Right atrium auricular region (tissue), 2 donors: ENCODE results near the gene MAN2A2. TPM values are rescaled to one million over a fixed set of nuclear protein-coding genes. Genes with fewer than 3 reads are reported as not detected.
"Not testable (repeated sequence)": the region's sequence is repeated elsewhere in the genome, so short reads cannot be mapped to it uniquely, and the experiment has no call there.

ENCODE experiments used
- DNase-seq: peaks from one replicate; pipeline ENCODE4 v3.0.0-alpha.2; 2019; ENCODE audit warnings: low spot score
- H3K27ac ChIP-seq, 2 donors: fragments of 200-600 bp; sonication (generic); 1 replicate in 1 of 2; 2 replicates in 1 of 2; pipeline ENCODE4 v1.5.1; 2016 to 2019
- H3K27me3 ChIP-seq, 2 donors: fragments of 200-600 bp; sonication (generic); one replicate each; pipeline versions ENCODE4 v1.5.1 to v1.6.0; 2017 to 2019
- H3K36me3 ChIP-seq: fragments of 200-600 bp; sonication (generic); one replicate; pipeline ENCODE4 v1.5.1; 2016
- H3K4me1 ChIP-seq, 2 donors: fragments of 200-600 bp; sonication (generic); one replicate each; pipeline versions ENCODE4 v1.5.1 to v1.6.0; 2017 to 2019
- H3K4me3 ChIP-seq, 2 donors: fragments of 200-600 bp; sonication (generic); 1 replicate in 1 of 2; 2 replicates in 1 of 2; pipeline ENCODE4 v1.5.1; 2017 to 2019; ENCODE audit warnings: mild to moderate bottlenecking in 1 of 2, moderate library complexity in 1 of 2
- H3K9me3 ChIP-seq, 2 donors: fragments of 200-600 bp; sonication (generic); one replicate each; pipeline ENCODE4 v1.5.1; 2019
- CTCF ChIP-seq, 2 donors: fragments of 200-600 bp; sonication (generic); IDR thresholded peaks; one replicate each; pipeline ENCODE4 v1.5.1; 2019; ENCODE audit warnings: antibody characterized with exemption in 2 of 2
- total RNA-seq, 2 donors: library from RNA; depleted of rRNA; stranded (reverse); fragments of >200 nt; gene quantifications; one replicate each; pipeline ENCODE4 v1.1.0, GENCODE V29; 2016

Gene MAN2A2
- total RNA-seq, 2 donors from 2014 or later = 41.7 to 42.3 TPM

GRCh38 chr15:90907838-90908507 is 4.9 kb downstream of the MAN2A2 start:
- H3K4me1 ChIP-seq = peaks cover 0 to 43% of the 10 kb centered on the region in 2 donors
- no peak for TF ChIP-seq CTCF (IDR thresholded peaks at IDR 0.05)
- no peaks in the 10 kb centered on the region for H3K27me3 ChIP-seq
- DNase-seq = no peak
- peaks cover 78% of the 10 kb centered on the region for H3K36me3 ChIP-seq
- H3K27ac ChIP-seq = peak overlapping the region; percentile 70 to 91
- no peak overlapping the region for H3K4me3 ChIP-seq
- H3K9me3 ChIP-seq = no peaks in the 10 kb centered on the region

DNA sequence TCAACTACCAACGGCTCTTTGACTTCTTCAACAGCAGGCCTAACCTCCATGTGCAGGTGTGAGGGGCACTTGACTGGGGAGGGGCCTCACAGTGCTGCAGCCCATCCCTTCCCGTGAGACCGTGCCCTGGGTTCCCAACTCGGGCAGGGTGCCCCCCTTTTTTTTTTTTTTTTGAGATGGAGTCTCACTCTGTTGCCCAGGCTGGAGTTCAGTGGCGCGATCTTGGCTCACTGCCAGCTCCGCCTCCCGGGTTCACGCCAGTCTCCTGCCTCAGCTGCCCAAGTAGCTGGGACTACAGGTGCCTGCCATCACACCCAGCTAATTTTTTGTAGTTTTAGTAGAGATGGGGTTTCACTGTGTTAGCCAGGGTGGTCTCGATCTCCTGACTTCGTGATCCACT is 6.3 kb downstream of the MAN2A2 start:
- Histone ChIP-seq H3K27ac (peak overlapping the region in 1 of 2 donors; percentile 91), H3K36me3 (peaks cover 93% of the 10 kb centered on the region), H3K4me1 (peaks cover 0 to 31% of the 10 kb centered on the region in 2 donors)
- not testable (repeated sequence) for DNase-seq, H3K27me3 ChIP-seq, H3K9me3 ChIP-seq, H3K4me3 ChIP-seq

DNA sequence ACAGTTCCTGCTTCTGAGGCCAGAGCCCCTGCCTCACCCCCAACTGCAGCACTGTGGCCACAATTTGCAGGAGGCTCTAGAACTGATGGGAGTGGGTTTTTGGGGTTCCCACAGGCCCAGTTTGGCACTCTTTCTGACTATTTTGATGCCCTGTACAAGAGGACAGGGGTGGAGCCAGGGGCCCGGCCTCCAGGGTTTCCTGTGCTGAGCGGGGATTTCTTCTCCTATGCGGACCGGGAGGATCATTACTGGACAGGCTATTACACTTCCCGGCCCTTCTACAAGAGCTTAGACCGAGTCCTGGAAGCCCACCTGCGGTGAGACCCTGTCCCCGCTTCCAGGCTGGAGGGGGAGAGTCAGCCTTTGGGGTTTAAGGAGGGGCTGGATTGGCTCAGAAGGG is 6.9 kb downstream of the MAN2A2 start:
- H3K27ac ChIP-seq = peak overlapping the region in 1 of 2 donors; percentile 13
- no peaks in the 10 kb centered on the region for H3K27me3 ChIP-seq
- peaks cover 94% of the 10 kb centered on the region for H3K36me3 ChIP-seq
- H3K9me3 ChIP-seq = no peaks in the 10 kb centered on the region
- no peak for DNase-seq
- H3K4me3 ChIP-seq = no peak overlapping the region
- no peak for TF ChIP-seq CTCF (IDR thresholded peaks at IDR 0.05)
- peaks cover 0 to 35% of the 10 kb centered on the region in 2 donors for H3K4me1 ChIP-seq

DNA sequence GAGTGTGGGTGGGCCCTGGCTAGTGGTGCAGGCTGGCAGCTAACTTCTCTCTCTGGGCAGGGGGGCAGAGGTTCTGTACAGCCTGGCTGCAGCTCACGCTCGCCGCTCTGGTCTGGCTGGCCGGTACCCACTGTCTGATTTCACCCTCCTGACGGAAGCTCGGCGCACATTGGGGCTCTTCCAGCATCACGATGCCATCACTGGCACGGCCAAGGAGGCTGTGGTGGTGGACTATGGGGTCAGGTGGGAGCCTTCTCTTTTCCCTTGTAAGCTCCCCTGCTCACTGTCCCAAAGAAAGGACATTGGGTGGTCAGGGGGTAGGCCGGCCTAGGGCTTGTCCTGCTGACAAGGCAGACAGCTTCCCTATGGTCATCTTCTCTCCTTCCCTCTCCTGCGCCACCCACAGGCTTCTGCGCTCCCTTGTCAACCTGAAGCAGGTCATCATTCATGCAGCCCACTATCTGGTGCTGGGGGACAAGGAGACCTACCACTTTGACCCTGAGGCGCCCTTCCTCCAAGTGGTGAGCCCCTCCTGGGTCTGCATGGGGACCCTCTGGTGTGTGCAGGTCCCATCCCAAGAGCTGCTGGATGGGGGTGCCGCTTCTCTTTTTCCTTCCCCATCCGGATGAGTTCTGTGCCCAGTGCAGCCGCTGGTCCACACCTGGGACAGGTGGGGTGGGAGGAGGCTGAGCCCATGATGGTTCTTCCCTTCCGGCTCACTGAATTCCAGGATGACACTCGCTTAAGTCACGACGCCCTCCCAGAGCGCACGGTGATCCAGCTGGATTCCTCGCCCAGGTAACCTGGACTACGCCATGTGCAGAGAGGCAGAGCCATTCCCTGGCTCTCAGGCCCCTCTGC is 7.6 kb downstream of the MAN2A2 start:
- Histone ChIP-seq H3K9me3 (no peaks in the 10 kb centered on the region), H3K36me3 (peaks cover 94% of the 10 kb centered on the region), H3K4me1 (peaks cover 0 to 42% of the 10 kb centered on the region in 2 donors), H3K4me3 (no peak overlapping the region), H3K27me3 (no peaks in the 10 kb centered on the region), H3K27ac (peak overlapping the region in 1 of 2 donors; percentile 13)
- TF ChIP-seq CTCF (IDR thresholded peaks at IDR 0.05) = no peak
- no peak for DNase-seq

- Histone ChIP-seq H3K4me3 (no peak overlapping the region), H3K27me3 (no peaks in the 10 kb centered on the region), H3K9me3 (no peaks in the 10 kb centered on the region), H3K36me3 (peaks cover 94% of the 10 kb centered on the region), H3K27ac (no peak overlapping the region), H3K4me1 (peaks cover 0 to 44% of the 10 kb centered on the region in 2 donors)
- TF ChIP-seq CTCF (IDR thresholded peaks at IDR 0.05) = no peak
- DNase-seq = no peak
Measured at GRCh38 chr15:90911302-90911623, 8.2 kb downstream of the MAN2A2 start.
